HuH-7.5 (cell line): ENCODE measurements around the gene NETO1.

ENCODE experiments used
- DNase-seq: peaks from one replicate; pipeline ENCODE4 v3.0.0; 2011; ENCODE audit warnings: low spot score

The NETO1 gene

DNA sequence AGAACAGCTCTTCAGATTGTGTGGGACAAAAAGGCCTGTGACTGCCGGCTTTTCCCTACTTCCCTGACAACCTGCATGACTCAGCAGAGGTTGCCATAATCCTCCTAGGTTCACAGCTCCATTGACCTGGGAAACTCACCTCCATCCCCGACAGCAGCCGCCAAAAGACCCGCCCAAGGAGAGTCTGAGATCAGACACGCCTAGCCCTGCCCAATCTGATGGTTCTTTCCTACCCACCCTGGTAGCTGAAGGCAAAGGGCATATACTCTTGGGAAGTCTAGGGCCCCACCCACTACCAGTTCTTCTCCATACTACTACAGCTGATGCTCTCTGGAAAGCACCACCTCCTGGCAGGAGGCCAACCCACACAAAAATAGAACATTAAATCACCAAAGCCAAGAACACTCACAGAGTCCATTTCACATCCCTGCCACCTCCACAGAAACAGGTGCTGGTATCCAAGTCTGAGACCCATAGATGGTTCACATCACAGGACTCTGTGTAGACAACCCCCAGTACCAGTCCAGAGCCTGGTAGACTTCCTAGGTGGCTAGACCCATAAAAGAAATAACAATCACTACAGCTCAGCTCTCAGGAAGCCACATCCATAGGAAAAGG lies 140.6 kb downstream of the NETO1 start:
- no peak for DNase-seq

GRCh38 chr18:72726201-72726600 lies 141.6 kb downstream of the NETO1 start:
- DNase-seq: no peak

GRCh38 chr18:72721330-72721729 lies 146.5 kb downstream of the NETO1 start:
- no peak for DNase-seq

GRCh38 chr18:72720116-72720515 lies 147.7 kb downstream of the NETO1 start:
- no peak for DNase-seq

GRCh38 chr18:72704202-72704601 lies 163.6 kb downstream of the NETO1 start:
- no peak for DNase-seq

DNA sequence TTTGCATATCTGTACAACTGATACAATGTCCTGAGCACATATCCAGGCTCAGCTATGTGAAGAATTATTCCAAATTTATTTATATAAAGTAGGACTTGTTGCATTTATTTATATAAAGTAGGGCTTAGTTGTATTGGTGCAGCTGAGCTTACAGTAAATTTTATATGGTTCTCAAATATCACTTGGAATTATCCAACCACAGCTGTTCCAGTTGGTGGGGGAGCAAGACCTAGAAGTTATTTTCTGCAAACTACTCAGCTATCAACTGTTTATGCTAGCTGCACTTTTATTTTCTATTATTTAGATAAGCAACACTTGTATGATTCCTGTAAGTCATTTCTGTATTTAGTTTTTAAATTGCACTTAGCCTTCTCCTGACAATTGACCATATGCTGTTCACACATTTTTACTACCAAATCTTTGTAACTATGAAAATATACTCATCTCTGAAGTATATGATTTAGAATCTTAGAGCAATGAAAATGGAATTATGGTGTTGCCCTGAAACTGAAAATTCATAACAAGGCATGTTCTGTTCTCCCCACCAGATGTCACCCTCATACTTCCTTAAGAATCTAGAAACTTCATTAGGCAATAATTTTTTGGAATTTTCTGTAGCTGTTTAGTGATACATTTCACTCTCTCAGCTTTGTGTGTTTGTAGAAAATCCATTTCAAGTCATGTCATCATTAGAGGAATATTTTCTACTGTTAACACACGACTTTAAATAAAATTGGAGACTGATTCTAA lies 166.7 kb downstream of the NETO1 start:
- DNase-seq: no peak

- no peak for DNase-seq
Measured at GRCh38 chr18:72697706-72698105, 170.1 kb downstream of the NETO1 start.

DNA sequence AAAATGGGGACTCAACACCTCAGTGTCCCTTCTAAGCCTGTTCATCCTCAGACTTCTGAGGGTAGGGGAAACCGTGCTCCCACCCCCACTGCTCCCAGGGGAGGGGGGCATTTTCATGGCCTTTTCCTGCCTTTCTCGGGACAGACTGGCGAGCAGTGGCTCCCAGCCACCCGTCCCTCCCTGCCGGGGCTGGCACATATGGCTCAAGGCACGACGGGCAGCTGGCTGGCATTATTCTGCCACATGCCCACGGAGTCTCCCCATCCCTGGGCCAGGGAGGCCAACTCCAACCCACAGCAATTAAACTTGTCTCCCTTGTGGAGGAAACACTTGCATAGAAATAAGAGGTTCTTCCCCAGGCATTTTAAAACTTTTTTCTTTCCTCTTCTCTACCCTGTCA lies 175.2 kb downstream of the NETO1 start:
- no peak for DNase-seq
